ENCODE results near the gene LIN7B. TPM values are rescaled to one million over a fixed set of nuclear protein-coding genes. Genes with fewer than 3 reads are reported as not detected.

Gene LIN7B
- total RNA-seq, 2 experiments from 2014 or later, result 2.1 to 4.4 TPM

DNA sequence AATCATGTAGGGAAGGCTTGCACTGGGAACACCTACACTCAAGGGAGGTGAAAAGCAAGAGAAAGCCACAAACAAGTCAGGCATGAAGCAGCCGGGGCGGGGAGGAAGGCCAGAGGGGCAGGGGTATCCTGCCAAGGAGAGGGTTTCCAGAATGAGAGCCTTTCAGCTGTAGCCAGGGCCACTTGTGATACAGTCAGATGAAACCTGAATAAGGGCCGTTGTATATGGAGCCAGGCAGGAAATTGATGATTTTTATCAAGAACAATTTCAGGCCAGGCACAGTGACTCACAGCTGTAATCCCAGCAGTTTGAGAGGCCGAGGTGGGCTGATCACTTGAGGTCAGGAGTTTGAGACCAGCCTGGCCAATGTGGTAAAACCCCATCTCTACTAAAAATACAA, 47.8 kb downstream of the LIN7B start:
- intact Hi-C loops (cut with micrococcal nuclease), result no loop called here
- Mint-ChIP-seq H3K36me3 (ENCODE audit: low read depth) (no peaks in the 10 kb centered on the region), H3K4me3 (no peak overlapping the region), H3K27me3 (peaks cover 30% of the 10 kb centered on the region), H3K27ac (no peak overlapping the region), H3K4me1 (ENCODE audit: low read depth) (peaks cover 7% of the 10 kb centered on the region), H3K9me3 (no peaks in the 10 kb centered on the region)
- ATAC-seq (no peak), DNase-seq (no peak)
- ChIA-PET CTCF (interaction anchor here (3.3 kb wide), 1 partner anchor 36 kb away, joined by 19 read pairs; no protein-coding TSS in a partner anchor), POLR2A (interaction anchor here (0.8 kb wide), 1 partner anchor 11 kb away, joined by 3 read pairs; no protein-coding TSS in a partner anchor)
- TF ChIP-seq, protein P1, sequence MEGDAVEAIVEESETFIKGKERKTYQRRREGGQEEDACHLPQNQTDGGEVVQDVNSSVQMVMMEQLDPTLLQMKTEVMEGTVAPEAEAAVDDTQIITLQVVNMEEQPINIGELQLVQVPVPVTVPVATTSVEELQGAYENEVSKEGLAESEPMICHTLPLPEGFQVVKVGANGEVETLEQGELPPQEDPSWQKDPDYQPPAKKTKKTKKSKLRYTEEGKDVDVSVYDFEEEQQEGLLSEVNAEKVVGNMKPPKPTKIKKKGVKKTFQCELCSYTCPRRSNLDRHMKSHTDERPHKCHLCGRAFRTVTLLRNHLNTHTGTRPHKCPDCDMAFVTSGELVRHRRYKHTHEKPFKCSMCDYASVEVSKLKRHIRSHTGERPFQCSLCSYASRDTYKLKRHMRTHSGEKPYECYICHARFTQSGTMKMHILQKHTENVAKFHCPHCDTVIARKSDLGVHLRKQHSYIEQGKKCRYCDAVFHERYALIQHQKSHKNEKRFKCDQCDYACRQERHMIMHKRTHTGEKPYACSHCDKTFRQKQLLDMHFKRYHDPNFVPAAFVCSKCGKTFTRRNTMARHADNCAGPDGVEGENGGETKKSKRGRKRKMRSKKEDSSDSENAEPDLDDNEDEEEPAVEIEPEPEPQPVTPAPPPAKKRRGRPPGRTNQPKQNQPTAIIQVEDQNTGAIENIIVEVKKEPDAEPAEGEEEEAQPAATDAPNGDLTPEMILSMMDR (IDR thresholded peaks at IDR 0.05), result no peak

DNA sequence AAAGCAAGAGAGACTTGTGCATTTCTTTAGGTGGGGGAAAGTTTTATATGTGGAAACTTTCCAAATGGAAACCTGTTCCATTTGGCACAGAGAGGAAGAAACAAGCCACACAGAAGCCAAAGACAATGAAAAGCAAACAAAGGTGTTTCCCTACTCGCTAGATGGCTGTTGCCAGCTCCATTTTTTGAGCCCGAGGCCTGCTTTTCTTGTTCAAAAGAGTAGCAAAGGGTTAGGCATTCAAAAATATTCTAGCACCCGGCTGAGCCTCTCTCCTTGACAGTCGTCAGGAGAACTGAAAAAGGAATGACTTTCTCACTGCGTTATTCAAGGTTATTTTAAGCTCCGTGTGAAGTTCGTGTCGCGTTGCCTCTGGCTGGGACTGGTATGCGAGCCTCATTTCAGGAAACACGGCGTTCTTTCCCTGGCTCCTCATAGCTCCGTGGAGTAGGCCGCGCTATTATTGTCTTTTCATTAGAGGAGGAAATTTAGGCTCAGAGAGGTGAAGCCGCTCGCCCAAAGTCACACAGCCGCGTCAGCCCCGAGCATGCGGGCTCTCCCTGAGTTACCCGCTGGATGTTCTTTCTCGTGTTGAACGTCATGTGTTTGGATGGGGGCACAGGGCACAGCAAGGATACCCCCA, 51.1 kb downstream of the LIN7B start:
- intact Hi-C loops (cut with micrococcal nuclease), result no loop called here
- Mint-ChIP-seq H3K4me1 (ENCODE audit: low read depth) (no peaks in the 10 kb centered on the region), H3K4me3 (no peak overlapping the region), H3K27me3 (peaks cover 11% of the 10 kb centered on the region), H3K9me3 (no peaks in the 10 kb centered on the region), H3K27ac (no peak overlapping the region), H3K36me3 (ENCODE audit: low read depth) (no peaks in the 10 kb centered on the region)
- ATAC-seq, result no peak
- ChIA-PET CTCF (interaction anchor here (1.0 kb wide), 1 partner anchor 34 kb away, joined by 4 read pairs; no protein-coding TSS in a partner anchor), POLR2A (no interaction called here)
- no peak for DNase-seq
- TF ChIP-seq, protein P1 (IDR thresholded peaks at IDR 0.05), result no peak

DNA sequence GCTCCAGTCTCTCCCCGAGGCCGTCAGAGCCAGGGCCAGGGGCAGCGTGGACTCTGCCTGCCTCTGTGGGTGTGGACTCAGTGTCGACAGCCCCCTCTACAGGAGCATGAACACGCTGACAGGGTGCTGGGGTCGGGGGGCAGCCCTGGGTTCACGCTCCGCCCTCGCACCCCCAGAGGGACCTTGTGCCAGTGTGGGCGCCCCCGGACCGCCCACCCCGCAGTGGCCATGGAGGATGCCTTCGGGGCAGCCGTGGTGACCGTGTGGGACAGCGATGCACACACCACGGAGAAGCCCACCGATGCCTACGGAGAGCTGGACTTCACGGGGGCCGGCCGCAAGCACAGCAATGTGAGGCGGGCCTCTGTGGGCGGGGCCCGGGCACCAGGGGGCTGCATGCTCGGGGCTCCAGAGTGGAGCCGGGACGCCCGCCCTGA, 51.7 kb downstream of the LIN7B start:
- Mint-ChIP-seq H3K27ac (no peak overlapping the region), H3K27me3 (peaks cover 6% of the 10 kb centered on the region), H3K4me1 (ENCODE audit: low read depth) (no peaks in the 10 kb centered on the region), H3K9me3 (no peaks in the 10 kb centered on the region), H3K4me3 (no peak overlapping the region), H3K36me3 (ENCODE audit: low read depth) (no peaks in the 10 kb centered on the region)
- ATAC-seq (no peak), DNase-seq (no peak)
- CTCF ChIA-PET, result interaction anchor here (1.0 kb wide), 1 partner anchor 33 kb away, joined by 4 read pairs; no protein-coding TSS in a partner anchor
- intact Hi-C loops (cut with micrococcal nuclease), result no loop called here
- TF ChIP-seq, protein P1 (IDR thresholded peaks at IDR 0.05), result no peak
- POLR2A ChIA-PET, result no interaction called here

DNA sequence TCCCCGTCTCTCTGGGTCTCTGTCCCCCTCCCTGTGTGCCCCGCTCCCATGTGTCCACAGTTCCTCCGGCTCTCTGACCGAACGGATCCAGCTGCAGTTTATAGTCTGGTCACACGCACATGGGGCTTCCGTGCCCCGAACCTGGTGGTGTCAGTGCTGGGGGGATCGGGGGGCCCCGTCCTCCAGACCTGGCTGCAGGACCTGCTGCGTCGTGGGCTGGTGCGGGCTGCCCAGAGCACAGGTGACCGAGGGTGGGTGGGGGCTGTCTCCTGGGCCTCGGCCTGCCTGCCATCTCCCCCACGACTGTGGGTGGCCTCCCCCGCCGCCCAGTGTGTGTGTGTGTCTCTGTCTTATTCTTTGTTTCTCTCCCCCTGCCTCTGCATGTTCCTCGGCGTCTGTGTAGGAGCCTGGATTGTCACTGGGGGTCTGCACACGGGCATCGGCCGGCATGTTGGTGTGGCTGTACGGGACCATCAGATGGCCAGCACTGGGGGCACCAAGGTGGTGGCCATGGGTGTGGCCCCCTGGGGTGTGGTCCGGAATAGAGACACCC, 53.8 kb downstream of the LIN7B start:
- TF ChIP-seq, protein P1 (IDR thresholded peaks at IDR 0.05), result no peak
- H3K27me3 Mint-ChIP-seq, result peaks cover 5% of the 10 kb centered on the region
- no peak for DNase-seq

More for the DNA sequence above, 53.8 kb downstream of the LIN7B start:
- Mint-ChIP-seq H3K36me3 (ENCODE audit: low read depth) (no peaks in the 10 kb centered on the region), H3K4me3 (no peak overlapping the region), H3K27ac (no peak overlapping the region), H3K9me3 (no peaks in the 10 kb centered on the region), H3K4me1 (ENCODE audit: low read depth) (no peaks in the 10 kb centered on the region)
- intact Hi-C loops (cut with micrococcal nuclease), result no loop called here
- ChIA-PET CTCF (no interaction called here), POLR2A (no interaction called here)
- no peak for ATAC-seq

Other genes starting within 250 kb of the LIN7B start
- gene PLEKHA4, start 245.8 kb upstream of the LIN7B start, total RNA-seq, result 1 to 10 TPM; 9.4 to 9.7 TPM
- 10 to 100 TPM; 77.8 to 81.2 TPM for gene PPP1R15A, start 241.9 kb upstream of the LIN7B start, total RNA-seq
- gene TULP2, start 215.6 kb upstream of the LIN7B start, total RNA-seq, result under 1 TPM; 0.68 to 0.85 TPM
- gene NUCB1, start 214.1 kb upstream of the LIN7B start, total RNA-seq, result 100 to 1,000 TPM; 102 to 114 TPM
- 1 to 10 TPM; 1.4 to 2.8 TPM for gene DHDH, start 180.7 kb upstream of the LIN7B start, total RNA-seq
- 100 to 1,000 TPM; 182 to 189 TPM for gene BAX, start 159.5 kb upstream of the LIN7B start, total RNA-seq
- 1,000 to 10,000 TPM; 1,296 to 1,324 TPM for gene FTL, start 149.1 kb upstream of the LIN7B start, total RNA-seq
- 10 to 100 TPM; 58.1 to 58.7 TPM for gene GYS1, start 121.1 kb upstream of the LIN7B start, total RNA-seq
- 100 to 1,000 TPM; 175 to 176 TPM for gene RUVBL2, start 120.5 kb upstream of the LIN7B start, total RNA-seq
- gene LHB, start 97.3 kb upstream of the LIN7B start, total RNA-seq, result not detected
- gene CGB3, start 90.0 kb upstream of the LIN7B start, total RNA-seq, result not detected
- not detected for gene CGB2, start 82.5 kb upstream of the LIN7B start, total RNA-seq
- gene CGB1, start 77.5 kb upstream of the LIN7B start, total RNA-seq, result not detected
- not detected for gene CGB5, start 70.5 kb upstream of the LIN7B start, total RNA-seq
- not detected for gene CGB8, start 65.3 kb upstream of the LIN7B start, total RNA-seq
- not detected for gene CGB7, start 56.6 kb upstream of the LIN7B start, total RNA-seq
- not detected for gene NTF4, start 49.6 kb upstream of the LIN7B start, total RNA-seq
- not detected for gene KCNA7, start 41.7 kb upstream of the LIN7B start, total RNA-seq
- 100 to 1,000 TPM; 187 to 188 TPM for gene SNRNP70, start 28.9 kb upstream of the LIN7B start, total RNA-seq
- 1 to 10 TPM; 1.5 to 2.0 TPM for gene C19orf73, start 4.8 kb downstream of the LIN7B start, total RNA-seq
- gene PPFIA3, start 5.2 kb downstream of the LIN7B start, total RNA-seq, result 1 to 10 TPM; 3.9 to 5.1 TPM
- not detected for gene HRC, start 41.0 kb downstream of the LIN7B start, total RNA-seq
- gene TRPM4, start 43.4 kb downstream of the LIN7B start, total RNA-seq, result under 1 TPM; 0.40 to 0.54 TPM
- 1 to 10 TPM in 1 of 2 experiments, under 1 TPM in 1; 0.61 to 1.1 TPM for gene SLC6A16, start 210.8 kb downstream of the LIN7B start, total RNA-seq
- gene CD37, start 221.0 kb downstream of the LIN7B start, total RNA-seq, result 100 to 1,000 TPM; 131 to 137 TPM
- not detected for gene TEAD2, start 248.0 kb downstream of the LIN7B start, total RNA-seq
- not detected for gene DKKL1, start 249.5 kb downstream of the LIN7B start, total RNA-seq